ENCODE measurements around the gene SUSD3. TPM values are rescaled to one million over a fixed set of nuclear protein-coding genes. Genes with fewer than 3 reads are reported as not detected.

Gene SUSD3
- total RNA-seq, 1 donor from 2014 or later = 0.26 TPM

- no peak for FAIRE-seq
- DNase-seq (ENCODE audit: low read depth) = no peak
- TF ChIP-seq CTCF (IDR thresholded peaks at IDR 0.05; ENCODE audit: insufficient read depth, low read length, severe bottlenecking) = no peak
- Histone ChIP-seq H3K36me3 (ENCODE audit: control insufficient read depth, insufficient read depth, low read length) (no peaks in the 10 kb centered on the region), H3K4me3 (ENCODE audit: low read depth, low read length) (no peak overlapping the region), H3K27me3 (ENCODE audit: control insufficient read depth, insufficient read depth, low read length) (peaks cover 2% of the 10 kb centered on the region)
These were observed 22.6 kb upstream of the SUSD3 start for GRCh38 chr9:93035821-93036351.

- FAIRE-seq = no peak
- Histone ChIP-seq H3K27me3 (ENCODE audit: control insufficient read depth, insufficient read depth, low read length) (no peaks in the 10 kb centered on the region), H3K4me3 (ENCODE audit: low read depth, low read length) (no peak overlapping the region), H3K36me3 (ENCODE audit: control insufficient read depth, insufficient read depth, low read length) (no peaks in the 10 kb centered on the region)
- DNase-seq (ENCODE audit: low read depth) = no peak
- TF ChIP-seq CTCF (IDR thresholded peaks at IDR 0.05; ENCODE audit: insufficient read depth, low read length, severe bottlenecking) = no peak
These were observed 21.5 kb upstream of the SUSD3 start for GRCh38 chr9:93036887-93037475.

- no peak for TF ChIP-seq CTCF (IDR thresholded peaks at IDR 0.05; ENCODE audit: insufficient read depth, low read length, severe bottlenecking)
- no peak overlapping the region for H3K4me3 ChIP-seq (ENCODE audit: low read depth, low read length)
- no peaks in the 10 kb centered on the region for H3K27me3 ChIP-seq (ENCODE audit: control insufficient read depth, insufficient read depth, low read length)
- H3K36me3 ChIP-seq (ENCODE audit: control insufficient read depth, insufficient read depth, low read length) = no peaks in the 10 kb centered on the region
- DNase-seq (ENCODE audit: low read depth) (no peak), FAIRE-seq (no peak)
These were observed 21.0 kb upstream of the SUSD3 start for GRCh38 chr9:93037476-93037971.

GRCh38 chr9:93038918-93039317 is 19.6 kb upstream of the SUSD3 start:
- DNase-seq (ENCODE audit: low read depth) (no peak), FAIRE-seq (no peak)
- H3K36me3 ChIP-seq (ENCODE audit: control insufficient read depth, insufficient read depth, low read length) = no peaks in the 10 kb centered on the region
- no peaks in the 10 kb centered on the region for H3K27me3 ChIP-seq (ENCODE audit: control insufficient read depth, insufficient read depth, low read length)
- TF ChIP-seq CTCF (IDR thresholded peaks at IDR 0.05; ENCODE audit: insufficient read depth, low read length, severe bottlenecking) = no peak
- H3K4me3 ChIP-seq (ENCODE audit: low read depth, low read length) = no peak overlapping the region

- H3K4me3 ChIP-seq (ENCODE audit: low read depth, low read length) = no peak overlapping the region
- H3K36me3 ChIP-seq (ENCODE audit: control insufficient read depth, insufficient read depth, low read length) = no peaks in the 10 kb centered on the region
- FAIRE-seq (no peak), DNase-seq (ENCODE audit: low read depth) (no peak)
- TF ChIP-seq CTCF (IDR thresholded peaks at IDR 0.05; ENCODE audit: insufficient read depth, low read length, severe bottlenecking) = no peak
- no peaks in the 10 kb centered on the region for H3K27me3 ChIP-seq (ENCODE audit: control insufficient read depth, insufficient read depth, low read length)
These were observed 19.0 kb upstream of the SUSD3 start for GRCh38 chr9:93039456-93039855.

GRCh38 chr9:93039976-93040375 is 18.5 kb upstream of the SUSD3 start:
- H3K27me3 ChIP-seq (ENCODE audit: control insufficient read depth, insufficient read depth, low read length) = no peaks in the 10 kb centered on the region
- no peak for TF ChIP-seq CTCF (IDR thresholded peaks at IDR 0.05; ENCODE audit: insufficient read depth, low read length, severe bottlenecking)
- FAIRE-seq (no peak), DNase-seq (ENCODE audit: low read depth) (no peak)
- no peak overlapping the region for H3K4me3 ChIP-seq (ENCODE audit: low read depth, low read length)
- H3K36me3 ChIP-seq (ENCODE audit: control insufficient read depth, insufficient read depth, low read length) = no peaks in the 10 kb centered on the region
